ENCODE measurements around the gene CLIP2.

The CLIP2 gene

DNA sequence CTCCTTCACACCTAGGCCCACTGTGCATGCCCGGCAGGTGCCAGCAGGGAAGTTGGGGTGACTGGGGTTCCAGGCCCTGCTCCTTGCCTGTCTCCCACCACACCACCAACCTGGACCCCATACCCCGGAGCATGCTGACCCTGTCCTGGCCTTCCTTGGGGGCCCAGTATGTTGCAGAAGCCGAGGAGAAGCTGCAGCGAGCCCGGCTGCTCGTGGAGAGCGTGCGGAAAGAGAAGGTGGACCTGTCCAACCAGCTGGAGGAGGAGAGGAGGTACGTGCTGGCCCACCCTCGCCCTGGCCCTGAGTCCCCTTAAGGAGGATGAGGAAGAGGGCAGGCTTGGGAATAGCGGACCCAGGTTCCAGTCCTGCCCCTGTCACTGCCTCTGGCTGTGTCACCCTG, 70.8 kb downstream of the CLIP2 start:
- TF ChIP-seq, protein P1, sequence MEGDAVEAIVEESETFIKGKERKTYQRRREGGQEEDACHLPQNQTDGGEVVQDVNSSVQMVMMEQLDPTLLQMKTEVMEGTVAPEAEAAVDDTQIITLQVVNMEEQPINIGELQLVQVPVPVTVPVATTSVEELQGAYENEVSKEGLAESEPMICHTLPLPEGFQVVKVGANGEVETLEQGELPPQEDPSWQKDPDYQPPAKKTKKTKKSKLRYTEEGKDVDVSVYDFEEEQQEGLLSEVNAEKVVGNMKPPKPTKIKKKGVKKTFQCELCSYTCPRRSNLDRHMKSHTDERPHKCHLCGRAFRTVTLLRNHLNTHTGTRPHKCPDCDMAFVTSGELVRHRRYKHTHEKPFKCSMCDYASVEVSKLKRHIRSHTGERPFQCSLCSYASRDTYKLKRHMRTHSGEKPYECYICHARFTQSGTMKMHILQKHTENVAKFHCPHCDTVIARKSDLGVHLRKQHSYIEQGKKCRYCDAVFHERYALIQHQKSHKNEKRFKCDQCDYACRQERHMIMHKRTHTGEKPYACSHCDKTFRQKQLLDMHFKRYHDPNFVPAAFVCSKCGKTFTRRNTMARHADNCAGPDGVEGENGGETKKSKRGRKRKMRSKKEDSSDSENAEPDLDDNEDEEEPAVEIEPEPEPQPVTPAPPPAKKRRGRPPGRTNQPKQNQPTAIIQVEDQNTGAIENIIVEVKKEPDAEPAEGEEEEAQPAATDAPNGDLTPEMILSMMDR (IDR thresholded peaks at IDR 0.05; ENCODE audit: low read depth, low read length) = no peak

DNA sequence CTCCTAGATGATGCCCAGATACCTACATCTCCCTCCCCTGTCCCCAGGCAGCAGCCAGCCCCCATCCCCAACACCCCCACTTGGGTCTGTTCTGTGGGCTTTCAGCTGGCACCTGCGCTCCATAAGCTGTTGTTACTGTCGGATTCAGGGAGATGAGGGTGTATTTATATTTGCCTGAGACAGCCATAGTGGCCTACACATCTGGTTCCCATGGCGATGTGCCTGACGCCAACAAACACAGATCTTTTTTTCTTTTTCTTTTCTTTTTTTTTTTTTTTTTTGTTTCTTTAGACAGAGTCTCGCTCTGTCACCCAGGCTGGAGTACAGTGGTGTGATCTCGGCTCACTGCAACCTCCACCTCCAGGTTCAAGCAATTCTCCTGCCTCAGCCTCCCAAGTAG, 73.1 kb downstream of the CLIP2 start:
- TF ChIP-seq, protein P1 (IDR thresholded peaks at IDR 0.05; ENCODE audit: low read depth, low read length) = no peak
- no peak overlapping the region for H3K4me3 ChIP-seq (replicated peaks in 1 of 2; ENCODE audit: low read depth in 2 of 2, low read length in 2 of 2)
- DNase-seq (ENCODE audit: low read depth in 2 of 2) = peak in 1 of 2 donors; percentile 13

More for the DNA sequence above, 70.8 kb downstream of the CLIP2 start:
- H3K4me3 ChIP-seq (replicated peaks in 1 of 2; ENCODE audit: low read depth in 2 of 2, low read length in 2 of 2) = no peak overlapping the region
- DNase-seq (ENCODE audit: low read depth in 2 of 2) = no peak

DNA sequence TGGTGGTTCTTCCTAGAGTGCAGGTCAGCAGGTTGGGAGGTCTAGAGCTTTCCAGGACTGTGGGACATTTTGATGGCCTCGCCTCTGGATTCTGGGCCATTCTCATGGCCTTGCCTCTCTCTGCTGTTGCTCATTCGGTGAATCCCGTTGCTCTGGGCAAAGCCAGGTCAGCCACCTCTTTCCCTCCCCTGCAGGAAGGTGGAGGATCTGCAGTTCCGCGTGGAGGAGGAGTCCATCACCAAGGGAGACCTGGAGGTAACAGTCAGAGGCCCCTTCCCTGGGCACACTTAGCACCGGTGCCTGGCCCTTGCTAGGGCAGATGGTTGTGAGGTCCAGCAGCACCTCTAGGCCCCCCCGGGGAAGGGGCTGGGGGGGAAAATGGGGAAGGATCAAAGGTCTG, 74.9 kb downstream of the CLIP2 start:
- DNase-seq (ENCODE audit: low read depth in 2 of 2) = no peak
- TF ChIP-seq, protein P1 (IDR thresholded peaks at IDR 0.05; ENCODE audit: low read depth, low read length) = peak; percentile 13
- H3K4me3 ChIP-seq (replicated peaks in 1 of 2; ENCODE audit: low read depth in 2 of 2, low read length in 2 of 2) = no peak overlapping the region

DNA sequence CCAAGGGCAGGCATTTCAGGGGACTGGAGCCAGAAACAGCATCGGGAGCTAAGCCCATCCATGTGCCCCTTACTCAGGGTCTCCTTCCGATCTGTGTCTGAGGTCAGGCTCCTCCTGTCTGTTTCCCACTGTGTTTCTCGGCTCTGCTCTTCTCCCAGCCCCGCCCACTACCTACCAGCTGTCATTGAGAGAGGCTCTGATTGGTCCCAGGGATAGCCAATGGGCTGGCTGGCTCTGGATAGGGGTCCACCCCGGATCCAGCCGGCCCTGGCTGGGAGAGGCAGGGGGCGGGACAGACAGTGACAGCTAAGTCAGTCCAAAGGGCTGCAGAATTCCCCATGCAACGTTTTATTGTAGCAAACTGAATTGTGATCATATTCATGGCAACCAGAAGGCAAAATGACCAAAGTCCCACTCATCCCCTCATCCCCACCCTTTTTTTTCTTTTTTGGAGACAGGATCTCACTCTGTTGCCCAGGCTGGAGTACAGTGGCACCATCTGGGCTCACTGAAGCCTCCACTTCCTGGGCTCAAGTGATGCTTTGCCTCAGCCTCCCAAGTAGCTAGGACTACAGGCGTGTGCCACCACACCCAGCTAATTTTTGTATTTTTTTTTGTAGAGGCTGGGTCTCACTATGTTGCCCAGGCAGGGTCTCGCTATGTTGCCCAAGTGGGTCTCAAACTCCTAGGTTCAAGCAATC, 76.3 kb downstream of the CLIP2 start:
- peak; percentile 56 to 57 for DNase-seq (ENCODE audit: low read depth in 2 of 2)
- TF ChIP-seq, protein P1 (IDR thresholded peaks at IDR 0.05; ENCODE audit: low read depth, low read length) = no peak
- H3K4me3 ChIP-seq (replicated peaks in 1 of 2; ENCODE audit: low read depth in 2 of 2, low read length in 2 of 2) = no peak overlapping the region

DNA sequence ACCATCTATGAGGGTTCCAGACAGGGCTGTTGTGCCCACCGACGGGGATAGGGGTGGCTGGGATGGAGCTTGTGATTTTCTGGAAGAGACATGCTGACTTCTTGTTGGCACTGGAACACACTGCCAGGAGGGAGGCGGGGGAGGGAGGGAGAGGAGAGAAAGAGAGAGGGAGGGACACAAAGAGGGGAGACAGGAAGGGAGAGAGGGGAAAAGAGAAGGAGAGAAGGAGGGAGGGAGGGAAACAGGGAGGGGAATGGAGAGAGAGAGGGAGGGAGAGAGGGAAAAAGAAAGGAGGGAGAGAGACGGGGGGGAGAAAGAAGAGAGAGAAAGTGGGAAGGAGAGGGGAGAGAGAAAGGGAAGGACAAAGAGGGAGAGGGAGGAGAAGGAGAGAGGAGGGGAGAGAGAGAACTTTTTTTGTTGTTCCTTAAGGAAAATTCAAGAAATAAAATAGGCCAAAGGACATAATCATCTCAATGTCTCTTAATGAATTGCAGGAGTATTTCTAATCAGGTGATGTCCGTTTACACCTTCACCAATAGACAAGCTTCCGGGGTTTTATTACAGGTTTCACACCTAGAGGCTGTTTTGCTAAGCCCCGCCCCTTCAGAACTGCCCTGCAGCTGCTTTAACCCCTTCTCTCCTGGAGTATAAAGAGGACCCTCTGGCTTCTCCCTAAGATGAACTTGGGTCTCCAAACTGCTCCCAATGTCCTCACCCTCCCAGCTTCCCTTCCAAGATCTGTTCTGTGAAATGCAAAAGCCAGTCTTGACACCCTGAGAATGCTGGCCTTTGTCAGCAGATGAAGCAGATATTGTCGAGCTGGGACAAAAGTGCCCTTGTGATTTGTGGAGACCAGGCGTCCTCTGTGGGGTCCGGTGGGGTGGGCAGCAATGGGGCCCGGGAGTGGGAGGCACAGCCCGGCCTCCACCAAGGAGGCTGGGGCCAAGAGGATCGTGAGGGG, 82.5 kb downstream of the CLIP2 start:
- H3K4me3 ChIP-seq (replicated peaks in 1 of 2; ENCODE audit: low read depth in 2 of 2, low read length in 2 of 2) = no peak overlapping the region
- TF ChIP-seq, protein P1 (IDR thresholded peaks at IDR 0.05; ENCODE audit: low read depth, low read length) = no peak
- DNase-seq (ENCODE audit: low read depth in 2 of 2) = peak in 1 of 2 donors; percentile 33

DNA sequence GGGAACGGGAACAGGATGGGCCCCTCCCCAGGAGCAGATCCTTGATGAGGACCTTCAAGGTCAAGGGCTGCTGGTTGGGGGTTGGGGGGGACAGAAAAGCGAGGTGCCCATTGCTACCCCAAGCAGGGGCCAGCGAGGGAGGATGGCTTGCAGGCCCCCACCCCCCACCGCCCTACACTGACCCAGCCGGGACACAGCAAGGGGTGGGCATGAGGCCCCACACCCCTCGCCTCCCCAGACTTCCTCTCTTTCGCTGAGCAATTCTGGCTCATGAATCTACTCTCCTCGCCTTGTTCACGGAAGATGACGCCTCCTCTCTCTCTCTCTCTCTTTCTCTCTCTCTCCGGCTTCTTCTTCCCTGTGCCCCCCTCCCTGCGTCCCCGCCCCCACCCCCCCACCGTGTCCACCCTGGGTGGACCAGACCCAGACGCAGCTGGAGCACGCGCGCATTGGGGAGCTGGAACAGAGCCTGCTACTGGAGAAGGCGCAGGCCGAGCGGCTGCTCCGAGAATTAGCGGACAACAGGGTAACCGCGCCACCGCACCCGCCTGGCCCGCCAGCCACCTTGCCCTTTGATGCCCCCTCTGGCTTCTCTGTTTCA, 83.4 kb downstream of the CLIP2 start:
- DNase-seq (ENCODE audit: low read depth in 2 of 2) = peak in 1 of 2 donors; percentile 29
- TF ChIP-seq, protein P1 (IDR thresholded peaks at IDR 0.05; ENCODE audit: low read depth, low read length) = no peak
- no peak overlapping the region for H3K4me3 ChIP-seq (replicated peaks in 1 of 2; ENCODE audit: low read depth in 2 of 2, low read length in 2 of 2)
